Measurements from ENCODE around the gene KLRF2. TPM values are rescaled to one million over a fixed set of nuclear protein-coding genes. Genes with fewer than 3 reads are reported as not detected.

Gene KLRF2
- total RNA-seq, 1 donor from 2014 or later = not detected

Other genes with a start within 250 kb of the KLRF2 start
- 350 and 351 TPM in 2 replicates for gene CLEC2D, start 211.8 kb upstream of the KLRF2 start, total RNA-seq
- 16.8 and 17.2 TPM in 2 replicates for gene CLECL1, start 148.4 kb upstream of the KLRF2 start, total RNA-seq
- gene CD69, start 120.6 kb upstream of the KLRF2 start, total RNA-seq = 70.9 and 72.2 TPM in 2 replicates
- gene KLRF1, start 54.0 kb upstream of the KLRF2 start, total RNA-seq = not detected in 2 replicates
- 5.0 and 5.1 TPM in 2 replicates for gene CLEC2B, start 12.1 kb upstream of the KLRF2 start, total RNA-seq
- gene CLEC2A, start 50.9 kb downstream of the KLRF2 start, total RNA-seq = not detected in 2 replicates
- 0.30 and 0.32 TPM in 2 replicates for gene CLEC12A, start 89.9 kb downstream of the KLRF2 start, total RNA-seq
- not detected in 2 replicates for gene CLEC1B, start 117.6 kb downstream of the KLRF2 start, total RNA-seq
- gene CLEC12B, start 129.1 kb downstream of the KLRF2 start, total RNA-seq = not detected in 2 replicates
- not detected in 2 replicates for gene CLEC9A, start 149.2 kb downstream of the KLRF2 start, total RNA-seq
- gene CLEC1A, start 217.5 kb downstream of the KLRF2 start, total RNA-seq = not detected in 2 replicates
- not detected in 2 replicates for gene CLEC7A, start 248.7 kb downstream of the KLRF2 start, total RNA-seq

Measured in activated T-helper 2 cell treated with anti-CD3 and anti-CD28 coated beads, Interferon-gamma antibody, Interleukin-2, Interleukin-4, amounts not matched to agents 10 μg/mL and 5 μg/mL and 100 μg/mL, durations not matched to agents 14 hours and 24 hours and 36 hours (primary cell).